K562 (cell line): Measurements from ENCODE around the gene RNU5D-1. TPM values are rescaled to one million over a fixed set of nuclear protein-coding genes. Genes with fewer than 3 reads are reported as not detected.
A peak's percentile ranks its signal among the peaks of the same experiment; 100 is the strongest.

Experiments
- ATAC-seq: fragments of 200-7000 bp; cut with Tn5 transposase; 3 replicates; pipeline ENCODE4 v1.9.1; 2020; ENCODE audit warnings: moderate library complexity
- BruUV-seq: library from RNA; stranded (reverse); fragments of 400-500 nt; replicated peaks from 2 replicates; lab custom pipeline; 2021; lab: Mats Ljungman, UMichigan
- CTCF ChIA-PET: fragments of 300-600 bp; formaldehyde crosslinking; extraction: SDS; loops from one replicate; lab custom pipeline; 2021; ENCODE audit warnings: low intra/inter-chr PET ratio; lab: Yijun Ruan, JAX
- POLR2A ChIA-PET: fragments of 300-600, 350-650 bp; sonication (Branson Sonifier 250); formaldehyde crosslinking; extraction: SDS; loops from one replicate; lab custom pipeline; 2021; ENCODE audit warnings: antibody characterized with exemption, inconsistent platforms; lab: Yijun Ruan, JAX
- DNase-seq, 4 experiments: peaks; one replicate each; pipeline versions ENCODE4 v3.0.0 to v3.0.0-alpha.2; 2011 to 2018; ENCODE audit warnings: low spot score in 3 of 4, mixed read lengths in 3 of 4; ENCODE audit errors: extremely low read depth in 1 of 4
- FAIRE-seq: peaks from 2 replicates; lab custom pipeline; 2011; peaks lifted over from hg19 to GRCh38; lab: Jason Lieb, UNC
- H2AFZ ChIP-seq: 2 replicates; pipeline ENCODE4 v1.6.0; 2011; ENCODE audit warnings: low read depth, low read length, control low read depth, inconsistent platforms
- H3K27ac ChIP-seq: fragments of 200-600 bp; 3 replicates; pipeline ENCODE4 v1.8.0; 2011; ENCODE audit warnings: low read depth, mild to moderate bottlenecking, control low read depth, inconsistent platforms, low read length, moderate library complexity, mixed read lengths; ENCODE audit errors: extremely low read depth
- H3K27me3 ChIP-seq, 2 experiments: fragments of 300-600 bp in 1 of 2; 2 replicates in 1 of 2; 3 replicates in 1 of 2; pipeline versions ENCODE4 v1.6.0 to v1.8.0; 2011; ENCODE audit warnings: inconsistent platforms in 2 of 2, low read length in 2 of 2, mild to moderate bottlenecking in 1 of 2, mixed read lengths in 1 of 2, moderate library complexity in 1 of 2; ENCODE audit not compliant: control insufficient read depth in 2 of 2, insufficient read depth in 2 of 2
- H3K36me3 ChIP-seq: fragments of 300-600 bp; 3 replicates; pipeline ENCODE4 v1.8.0; 2011; ENCODE audit warnings: mild to moderate bottlenecking, low read length, inconsistent platforms; ENCODE audit not compliant: control insufficient read depth, insufficient read depth
- H3K4me1 ChIP-seq, 2 experiments: fragments of 200-600 bp in 1 of 2; replicated peaks in 1 of 2; 2 replicates in 1 of 2; 3 replicates in 1 of 2; pipeline versions ENCODE4 v1.5.1 to v1.8.0; 2011; ENCODE audit warnings: inconsistent platforms in 2 of 2, low read length in 2 of 2, mild to moderate bottlenecking in 1 of 2, mixed read lengths in 1 of 2, moderate library complexity in 1 of 2; ENCODE audit not compliant: control insufficient read depth in 2 of 2, insufficient read depth in 2 of 2
- H3K4me2 ChIP-seq: 2 replicates; pipeline ENCODE4 v1.6.1; 2011; ENCODE audit warnings: low read length, control low read depth, inconsistent platforms, mixed read lengths; ENCODE audit not compliant: insufficient read depth
- H3K4me3 ChIP-seq: fragments of 200-600 bp; sonication (generic), shearing (Covaris generic); 2 replicates; pipeline ENCODE4 v1.5.1; 2016; ENCODE audit warnings: control low read depth, inconsistent platforms
- H3K79me2 ChIP-seq: fragments of 200-600 bp; 3 replicates; pipeline ENCODE4 v1.8.0; 2011; ENCODE audit warnings: low read length, inconsistent platforms; ENCODE audit not compliant: control insufficient read depth, insufficient read depth
- H3K9ac ChIP-seq, 2 experiments: 2 replicates each; pipeline versions ENCODE4 v1.6.0 to v1.6.1; 2011; ENCODE audit warnings: low read depth in 2 of 2, low read length in 2 of 2, control low read depth in 1 of 2, inconsistent platforms in 1 of 2, mild to moderate bottlenecking in 1 of 2, mixed read lengths in 1 of 2; ENCODE audit not compliant: insufficient read depth in 1 of 2
- H3K9me1 ChIP-seq: one replicate; pipeline ENCODE4 v1.6.0; 2011; ENCODE audit warnings: inconsistent platforms, mild to moderate bottlenecking, low read length, moderate library complexity; ENCODE audit not compliant: control insufficient read depth, insufficient read depth
- H3K9me3 ChIP-seq: replicated peaks from 2 replicates; pipeline ENCODE4 v1.5.1; 2011; ENCODE audit warnings: low read depth, low read length, inconsistent platforms; ENCODE audit not compliant: control insufficient read depth, insufficient read depth
- H4K20me1 ChIP-seq: replicated peaks from 2 replicates; pipeline ENCODE4 v1.6.1; 2011; ENCODE audit warnings: low read length, inconsistent platforms, mixed read lengths; ENCODE audit not compliant: control insufficient read depth, insufficient read depth
- C11orf30 ChIP-seq: fragments of 450-650 bp; IDR thresholded peaks from 2 replicates; pipeline ENCODE4 v1.6.1; 2016; ENCODE audit warnings: low read depth, mild to moderate bottlenecking
- CBX2 ChIP-seq: fragments of 200-600 bp; sonication (generic); IDR thresholded peaks from one replicate; pipeline ENCODE4 v1.6.1; 2012; ENCODE audit warnings: mild to moderate bottlenecking, low read length, inconsistent platforms; ENCODE audit not compliant: insufficient read depth, poor library complexity, severe bottlenecking
- FOXK2 ChIP-seq, 2 experiments: fragments of 450-650 bp; IDR thresholded peaks in 1 of 2; conservative IDR thresholded peaks in 1 of 2; 2 replicates each; pipeline ENCODE4 v1.6.1; 2016; ENCODE audit warnings: low read depth in 2 of 2, mild to moderate bottlenecking in 1 of 2
- HMG20A ChIP-seq: fragments of 450-650 bp; formaldehyde crosslinking; conservative IDR thresholded peaks from 2 replicates; pipeline ENCODE4 v1.4.0; 2020; ENCODE audit warnings: mild to moderate bottlenecking, mixed read lengths
- HNRNPL ChIP-seq: fragments of 200-400 bp; formaldehyde crosslinking; IDR thresholded peaks from 2 replicates; pipeline ENCODE4 v1.6.1; 2017; ENCODE audit warnings: low read depth, mild to moderate bottlenecking, low read length
- MTA2 ChIP-seq: fragments of 450-650 bp; IDR thresholded peaks from 2 replicates; pipeline ENCODE4 v1.6.1; 2016; ENCODE audit warnings: low read depth
- SNRNP70 ChIP-seq: fragments of 200-400 bp; formaldehyde crosslinking; optimal IDR thresholded peaks from 2 replicates; pipeline ENCODE3; 2017; ENCODE audit warnings: low read depth, low read length
- WGBS: fragments of 100-300 bp; shearing (Covaris generic); methylation state at CpG from one replicate; pipeline ENCODE4 v1.1.6; 2016; ENCODE audit warnings: low coverage, mixed read lengths; ENCODE audit not compliant: insufficient coverage; ENCODE audit errors: missing lambda C conversion rate; 5-methylcytosine and 5-hydroxymethylcytosine counted together
- in situ Hi-C: fragments of 300-500 bp; cut with MboI; formaldehyde crosslinking; loops from 4 replicates; pipeline ENCODE4 v1.15.0; 2018; ENCODE audit warnings: inconsistent platforms, mixed read lengths
- intact Hi-C: fragments of 100-400 bp; cut with micrococcal nuclease; formaldehyde crosslinking; loops from 2 replicates; pipeline ENCODE4 v1.14.2; 2022
- polyA plus RNA-seq, 8 experiments: library from polyadenylated mRNA; depleted of rRNA in 4 of 8; stranded (reverse) in 5 of 8; unstranded in 3 of 8; fragments of >200 nt; fragmentation: Nextera tagmentation in 2 of 8; fragmentation: Illumina TruSeq in 1 of 8; extraction: Ambion mirVana in 2 of 8; extraction: Trizol in 1 of 8; gene quantifications; 2 replicates each; pipeline versions ENCODE4 v1.2.1 to v1.2.3, GENCODE V29; 2011 to 2014; ENCODE audit warnings: inconsistent platforms in 1 of 8, missing spikeins in 1 of 8
- total RNA-seq, 7 experiments: library from RNA; depleted of rRNA in 6 of 7; stranded (reverse); fragments of >200 nt in 6 of 7; fragmentation: Illumina TruSeq in 2 of 7; extraction: Trizol in 2 of 7; gene quantifications; 2 replicates each; pipeline versions ENCODE4 v1.2.1 to v1.2.3, GENCODE V29; 2011 to 2021; ENCODE audit warnings: low replicate concordance in 1 of 7

RNU5D-1 gene
- total and polyA plus RNA-seq, 9 of the 15 experiments (the other 6 are each of a cell fraction or from before 2014, with no cell fraction given), result under 0.01 TPM; not detected in 8

GRCh38 chr1:44688760-44689446 lies 42.1 kb downstream of the RNU5D-1 start:
- no peak overlapping the region for H3K4me3 ChIP-seq
- H3K4me1 ChIP-seq, result no peaks in the 10 kb centered on the region; a peak in 1 of 5 replicates
- POLR2A ChIA-PET, result interaction anchor here (0.5 to 4.7 kb wide), 3 partner anchors 13 to 32 kb away, joined by 3 to 27 read pairs (median 4); no protein-coding TSS in a partner anchor
- no peaks in the 10 kb centered on the region for H3K36me3 ChIP-seq
- no peaks in the 10 kb centered on the region for H3K9me1 ChIP-seq
- in situ Hi-C loops, result no loop called here
- no peak overlapping the region for H2AFZ ChIP-seq
- peaks cover 39% of the 10 kb centered on the region in 2 experiments for H3K27me3 ChIP-seq
- no TSS peak for BruUV-seq
- no peak overlapping the region for H3K9ac ChIP-seq
- CTCF ChIA-PET, result no interaction called here
- H4K20me1 ChIP-seq, result no peaks in the 10 kb centered on the region
- ATAC-seq (no peak), FAIRE-seq (no peak), DNase-seq (no peak)
- no peak for TF ChIP-seq HMG20A (CRISPR knock-in tag)
- TF ChIP-seq HNRNPL, result no peak
- TF ChIP-seq MTA2, result no peak
- no peak for TF ChIP-seq C11orf30
- TF ChIP-seq SNRNP70, result no peak
- peak; percentile 16 for TF ChIP-seq CBX2
- no peak for TF ChIP-seq FOXK2 (conservative IDR thresholded peaks at IDR 0.05 in 1 of 2, IDR thresholded peaks at IDR 0.05 in 1 of 2; ENCODE audit: low read depth in 2 of 2)
- H3K9me3 ChIP-seq, result no peaks in the 10 kb centered on the region
- no peaks in the 10 kb centered on the region for H3K79me2 ChIP-seq
- H3K4me2 ChIP-seq, result no peak overlapping the region
- no peak overlapping the region for H3K27ac ChIP-seq
- intact Hi-C loops, result no loop called here
- WGBS, result 4% methylated on average over 12 of the region's 12 CpGs
